OCI-LY3 (cell line): ENCODE results near the gene ACAD10.

ENCODE experiments used
- EZH2phosphoT487 ChIP-seq: fragments of 200-600 bp; shearing (Covaris generic); IDR thresholded peaks from 2 replicates; pipeline ENCODE4 v1.6.1; 2018; ENCODE audit warnings: antibody characterized with exemption, mixed run types, low read depth
- TF ChIP-seq, protein P1 (sequence below): fragments of 200-600, 300-600 bp; sonication (generic); IDR thresholded peaks from 2 replicates; pipeline ENCODE4 v1.5.1; 2014; ENCODE audit warnings: antibody characterized with exemption, low read length, low read depth

DNA sequence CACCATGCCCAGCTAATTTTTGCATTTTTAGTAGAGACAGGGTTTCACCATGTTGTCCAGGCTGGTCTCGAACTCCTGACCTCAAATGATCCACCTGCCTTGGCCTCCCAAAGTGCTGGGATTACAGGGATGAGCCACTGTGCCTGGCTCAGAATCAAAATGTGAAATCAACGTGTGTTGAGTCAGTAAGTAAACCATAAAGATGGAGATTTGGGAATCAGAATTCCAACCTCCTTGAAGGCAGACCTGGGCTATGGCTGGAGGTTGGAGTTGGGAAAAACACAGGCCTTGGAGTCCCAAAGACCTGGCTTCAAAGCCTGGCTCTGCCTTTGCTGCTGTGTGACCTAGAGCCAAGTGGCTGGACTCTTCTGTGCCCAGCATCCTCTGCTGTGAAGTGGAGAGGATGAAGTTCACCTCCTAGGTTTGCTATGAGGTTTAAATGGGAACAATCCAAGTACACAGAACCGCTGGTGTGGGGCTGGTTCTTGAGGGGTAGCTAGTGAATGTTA, 91.0 kb downstream of the ACAD10 start:
- TF ChIP-seq, protein P1, sequence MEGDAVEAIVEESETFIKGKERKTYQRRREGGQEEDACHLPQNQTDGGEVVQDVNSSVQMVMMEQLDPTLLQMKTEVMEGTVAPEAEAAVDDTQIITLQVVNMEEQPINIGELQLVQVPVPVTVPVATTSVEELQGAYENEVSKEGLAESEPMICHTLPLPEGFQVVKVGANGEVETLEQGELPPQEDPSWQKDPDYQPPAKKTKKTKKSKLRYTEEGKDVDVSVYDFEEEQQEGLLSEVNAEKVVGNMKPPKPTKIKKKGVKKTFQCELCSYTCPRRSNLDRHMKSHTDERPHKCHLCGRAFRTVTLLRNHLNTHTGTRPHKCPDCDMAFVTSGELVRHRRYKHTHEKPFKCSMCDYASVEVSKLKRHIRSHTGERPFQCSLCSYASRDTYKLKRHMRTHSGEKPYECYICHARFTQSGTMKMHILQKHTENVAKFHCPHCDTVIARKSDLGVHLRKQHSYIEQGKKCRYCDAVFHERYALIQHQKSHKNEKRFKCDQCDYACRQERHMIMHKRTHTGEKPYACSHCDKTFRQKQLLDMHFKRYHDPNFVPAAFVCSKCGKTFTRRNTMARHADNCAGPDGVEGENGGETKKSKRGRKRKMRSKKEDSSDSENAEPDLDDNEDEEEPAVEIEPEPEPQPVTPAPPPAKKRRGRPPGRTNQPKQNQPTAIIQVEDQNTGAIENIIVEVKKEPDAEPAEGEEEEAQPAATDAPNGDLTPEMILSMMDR: no peak
- no peak for TF ChIP-seq EZH2phosphoT487
